Left lobe of liver (tissue), 2 donors: ENCODE results near the gene PRDM7. TPM values are rescaled to one million over a fixed set of nuclear protein-coding genes. Genes with fewer than 3 reads are reported as not detected.
"Not testable (repeated sequence)": the region's sequence is repeated elsewhere in the genome, so short reads cannot be mapped to it uniquely, and the experiment has no call there.

Source experiments
- ATAC-seq: fragments of 200-7000 bp; cut with Tn5 transposase; one replicate; pipeline ENCODE4 v1.9.1; 2020; ENCODE audit warnings: mild to moderate bottlenecking, moderate library complexity
- DNase-seq: peaks from one replicate; pipeline ENCODE4 v3.0.0-alpha.2; 2020; ENCODE audit warnings: low spot score
- total RNA-seq: library from RNA; stranded (reverse); gene quantifications from one replicate; pipeline ENCODE4 v1.2.1, GENCODE V29; 2021
- donor health status: DM: no; HTN: no; CAD: no; lungs with moderate emphysema.
- donor health status: DM: no; HTN: yes; CAD: no.

The PRDM7 gene
- total RNA-seq, 1 donor from 2014 or later, result not detected

GRCh38 chr16:90018652-90019542 lies 58.2 kb downstream of the PRDM7 start, which contains the start of gene DBNDD1:
Gene DBNDD1 (minus strand): TSS chr16:90019456. CDS start chr16:90019341, 115 bp downstream.
- ATAC-seq, result peak; percentile 21
- no peak for DNase-seq

GRCh38 chr16:90018297-90018651 lies 58.9 kb downstream of the PRDM7 start:
- ATAC-seq, result no peak
- DNase-seq, result no peak

DNA sequence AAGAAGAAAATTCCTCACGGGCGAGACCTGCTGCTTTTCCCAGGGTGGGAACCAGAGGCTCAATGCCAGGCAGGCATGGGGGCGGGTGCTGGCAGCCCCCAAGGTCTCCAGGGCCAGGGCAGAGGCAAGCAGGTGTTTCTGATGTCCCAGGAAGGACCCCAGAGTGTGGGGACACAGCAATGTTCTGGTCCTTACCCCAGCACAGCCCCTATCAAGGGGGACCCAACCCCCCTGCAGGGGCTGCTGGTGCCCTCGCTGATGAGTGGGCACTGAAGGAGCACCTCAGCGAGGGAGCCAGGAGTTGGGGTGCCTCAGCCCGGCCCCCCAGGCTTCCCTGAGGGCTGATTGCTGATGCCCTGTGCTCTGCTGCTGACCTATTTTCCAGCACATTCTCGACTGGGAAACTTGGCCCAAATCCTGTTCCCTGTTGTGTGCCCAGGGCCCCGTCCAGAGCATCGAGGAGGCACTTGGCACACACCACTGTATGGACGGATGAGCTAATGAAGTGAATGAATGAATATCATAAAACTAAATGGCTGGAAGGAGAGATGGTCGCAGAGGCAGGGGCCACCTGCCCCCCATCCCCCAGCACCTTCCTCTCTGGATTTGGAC lies 60.7 kb downstream of the PRDM7 start:
- ATAC-seq (peak; percentile 69), DNase-seq (peak; percentile 74)

DNA sequence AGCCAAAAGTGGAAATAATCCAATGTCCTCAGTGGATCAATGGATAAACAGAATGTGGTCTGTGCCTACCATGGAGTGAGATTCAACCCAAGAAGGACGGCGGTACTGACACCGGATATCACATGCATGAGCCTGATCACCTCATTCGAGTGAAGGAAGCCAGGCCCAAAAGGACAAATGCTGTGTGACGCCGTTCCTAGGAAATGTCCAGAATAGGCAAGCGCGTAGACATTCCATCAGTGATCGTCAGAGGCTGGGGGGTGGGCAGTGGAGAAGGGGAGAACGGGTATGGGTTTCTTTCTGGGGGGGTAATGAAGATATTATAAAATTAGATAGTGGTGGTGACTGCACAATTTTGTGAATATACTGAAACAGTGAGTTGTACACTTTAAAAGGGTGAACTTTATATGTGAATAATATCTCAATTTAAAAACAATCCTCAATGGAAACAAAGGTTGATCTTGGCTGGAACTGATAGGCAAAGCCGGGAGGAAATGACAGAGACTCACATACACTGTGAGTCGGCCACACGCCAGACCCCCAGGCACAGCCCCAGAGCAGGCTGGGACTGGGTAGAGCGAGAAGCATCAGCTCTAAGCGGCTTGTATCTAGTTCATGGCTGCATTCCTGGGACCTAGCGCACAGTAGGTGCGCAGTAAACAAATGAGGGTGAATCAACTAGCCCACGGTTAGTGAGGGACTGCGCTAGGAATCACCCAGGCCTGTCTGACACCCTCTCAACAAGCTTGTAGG lies 61.4 kb downstream of the PRDM7 start:
- DNase-seq (no peak), ATAC-seq (no peak)

- ATAC-seq (no peak), DNase-seq (no peak)
Measured at GRCh38 chr16:90012991-90013745, 64.0 kb downstream of the PRDM7 start.

DNA sequence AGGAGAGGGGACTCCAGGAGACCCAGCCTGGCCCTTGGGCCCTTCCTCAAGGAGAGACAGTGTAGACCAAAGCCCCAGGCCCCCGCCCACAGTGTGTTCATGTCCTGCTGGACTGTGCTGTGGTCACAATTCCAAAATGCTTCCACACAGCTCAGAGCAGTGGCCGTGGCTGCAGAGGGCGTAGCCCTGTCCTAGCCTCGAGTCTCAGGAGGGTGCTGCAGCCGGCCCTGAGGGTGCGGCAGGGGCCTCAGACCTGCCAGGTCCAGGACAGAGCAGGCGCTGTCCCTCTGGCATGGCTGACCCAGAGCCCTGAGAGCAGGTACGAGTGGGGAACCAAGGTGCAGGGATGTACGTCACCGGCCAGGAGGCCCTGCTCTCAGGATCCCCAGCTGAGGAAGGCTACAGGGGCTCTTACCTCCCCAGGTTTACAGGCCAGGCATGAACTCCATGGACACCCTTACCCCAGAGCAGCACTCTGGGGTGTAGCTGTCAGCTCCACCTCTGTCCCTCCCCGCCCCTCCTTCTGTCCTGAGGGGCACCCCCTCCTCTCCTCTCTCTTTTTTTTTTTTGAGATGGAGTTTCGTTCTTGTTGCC lies 65.1 kb downstream of the PRDM7 start:
- DNase-seq, result no peak
- ATAC-seq, result no peak

GRCh38 chr16:90011508-90011819 lies 65.7 kb downstream of the PRDM7 start:
- ATAC-seq (no peak), DNase-seq (no peak)

GRCh38 chr16:90010676-90011507 lies 66.2 kb downstream of the PRDM7 start:
- ATAC-seq (no peak), DNase-seq (no peak)

GRCh38 chr16:90009172-90009899 lies 67.8 kb downstream of the PRDM7 start:
- ATAC-seq (peak; percentile 16), DNase-seq (no peak)

DNA sequence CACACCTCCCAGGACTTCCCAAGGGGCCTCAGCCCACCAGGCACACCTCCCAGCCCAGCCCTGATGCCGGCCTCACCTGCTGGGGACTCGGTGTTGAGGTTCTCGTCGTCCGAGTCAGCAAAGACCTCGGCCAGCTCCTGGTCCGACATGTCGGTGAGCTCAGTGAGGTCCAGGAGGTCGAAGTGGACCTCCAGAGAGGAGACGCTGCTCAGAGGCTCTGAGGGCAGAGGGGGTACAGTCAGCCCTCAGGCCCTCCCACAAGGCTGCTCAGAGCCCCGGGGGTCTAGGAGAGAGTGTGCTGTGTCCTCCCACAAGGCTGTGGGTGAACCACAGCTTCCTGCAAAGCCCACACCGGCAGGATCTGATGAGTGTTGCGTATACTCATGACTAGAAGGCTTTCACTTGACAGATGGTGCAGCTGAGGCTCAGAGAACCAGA lies 68.4 kb downstream of the PRDM7 start:
- ATAC-seq, result peak; percentile 17
- no peak for DNase-seq

GRCh38 chr16:90007635-90008234 lies 69.4 kb downstream of the PRDM7 start:
- DNase-seq, ATAC-seq: not testable (repeated sequence)

DNA sequence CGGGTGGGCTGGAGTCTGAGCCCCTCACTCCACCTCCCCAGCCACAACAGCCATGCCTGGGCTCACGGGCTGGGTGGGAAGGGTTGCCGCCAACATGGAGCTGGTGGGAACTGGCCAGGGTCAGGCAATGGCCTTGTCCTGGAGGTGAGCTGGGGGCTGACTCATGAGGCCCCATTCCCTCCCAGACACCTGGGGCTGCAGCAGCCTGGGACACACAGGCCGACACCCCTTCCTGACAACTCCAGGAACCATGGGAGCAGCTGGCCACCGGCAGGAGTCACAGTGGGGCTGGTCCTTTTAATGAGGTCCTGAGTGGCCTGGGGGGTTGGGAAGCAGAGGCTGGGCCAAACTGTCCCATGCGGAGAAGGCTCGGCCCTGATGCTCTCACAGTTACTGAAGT lies 70.1 kb downstream of the PRDM7 start:
- DNase-seq, result no peak
- no peak for ATAC-seq

Other genes starting within 250 kb of the PRDM7 start
- gene SPIRE2, start 248.9 kb downstream of the PRDM7 start, total RNA-seq, result 8.7 TPM
- 83.8 TPM for gene TCF25, start 203.7 kb downstream of the PRDM7 start, total RNA-seq
- 1.9 TPM for gene MC1R, start 158.5 kb downstream of the PRDM7 start, total RNA-seq
- gene TUBB3, start 154.0 kb downstream of the PRDM7 start, total RNA-seq, result 0.40 TPM
- gene DEF8, start 128.6 kb downstream of the PRDM7 start, total RNA-seq, result 29.2 TPM
- gene DBNDD1, start 57.9 kb downstream of the PRDM7 start, total RNA-seq, result 3.3 TPM